ENCODE measurements around the gene AGO4.

Gene AGO4

GRCh38 chr1:35833395-35833794 lies 25.6 kb downstream of the AGO4 start:
- Histone ChIP-seq H3K79me1 (ENCODE audit: low read length) (no peaks in the 10 kb centered on the region), H2AK5ac (ENCODE audit: low read length) (no peak overlapping the region), H3K27ac (ENCODE audit: low read depth, low read length) (no peak overlapping the region), H3K9me3 (ENCODE audit: insufficient read depth, low read depth, low read length) (no peaks in the 10 kb centered on the region), H3K4ac (ENCODE audit: low read depth, low read length) (no peak overlapping the region), H3K36me3 (ENCODE audit: control insufficient read depth in 1 of 2, insufficient read depth in 2 of 2, low read length in 2 of 2) (peaks cover 11 to 20% of the 10 kb centered on the region in 2 experiments), H2BK120ac (ENCODE audit: insufficient read depth, low read length, poor library complexity) (no peak overlapping the region), H3K14ac (ENCODE audit: low read length) (no peak overlapping the region), H3K9ac (ENCODE audit: low read length) (no peak overlapping the region), H3K27me3 (ENCODE audit: insufficient read depth, low read length) (no peaks in the 10 kb centered on the region), H3K4me2 (ENCODE audit: low read length) (no peak overlapping the region), H3K4me1 (ENCODE audit: control insufficient read depth in 1 of 2, insufficient read depth in 2 of 2, low read length in 2 of 2) (peaks cover 0 to 5% of the 10 kb centered on the region in 2 experiments), H2BK5ac (ENCODE audit: low read depth, low read length, poor library complexity) (no peak overlapping the region), H3K23ac (ENCODE audit: low read length) (no peak overlapping the region), H4K8ac (ENCODE audit: low read depth, low read length) (no peak overlapping the region), H4K91ac (ENCODE audit: low read depth, low read length) (no peak overlapping the region), H3K4me3 (ENCODE audit: low read depth, low read length) (no peak overlapping the region), H2AFZ (ENCODE audit: insufficient read depth, low read length, poor library complexity) (no peak overlapping the region), H3K18ac (ENCODE audit: low read length) (no peak overlapping the region), H4K12ac (ENCODE audit: low read depth, low read length) (no peak overlapping the region), H2BK12ac (ENCODE audit: low read length) (no peak overlapping the region), H3K79me2 (ENCODE audit: control insufficient read depth, insufficient read depth, low read length, poor library complexity) (no peaks in the 10 kb centered on the region)
- no CpG with 5 or more reads among the region's 2 CpGs for WGBS (ENCODE audit: extremely low coverage, insufficient coverage, insufficient read length)
- DNase-seq, result no peak

GRCh38 chr1:35834218-35834617 lies 26.4 kb downstream of the AGO4 start:
- Histone ChIP-seq H2BK12ac (ENCODE audit: low read length) (no peak overlapping the region), H3K79me2 (ENCODE audit: control insufficient read depth, insufficient read depth, low read length, poor library complexity) (no peaks in the 10 kb centered on the region), H3K23ac (ENCODE audit: low read length) (no peak overlapping the region), H3K27me3 (ENCODE audit: insufficient read depth, low read length) (no peaks in the 10 kb centered on the region), H2BK5ac (ENCODE audit: low read depth, low read length, poor library complexity) (no peak overlapping the region), H3K4ac (ENCODE audit: low read depth, low read length) (no peak overlapping the region), H4K12ac (ENCODE audit: low read depth, low read length) (no peak overlapping the region), H2AK5ac (ENCODE audit: low read length) (no peak overlapping the region), H4K8ac (ENCODE audit: low read depth, low read length) (no peak overlapping the region), H2AFZ (ENCODE audit: insufficient read depth, low read length, poor library complexity) (no peak overlapping the region), H3K14ac (ENCODE audit: low read length) (no peak overlapping the region), H3K4me1 (ENCODE audit: control insufficient read depth in 1 of 2, insufficient read depth in 2 of 2, low read length in 2 of 2) (peaks cover 0 to 5% of the 10 kb centered on the region in 2 experiments), H3K4me3 (ENCODE audit: low read depth, low read length) (no peak overlapping the region), H3K18ac (ENCODE audit: low read length) (no peak overlapping the region), H3K4me2 (ENCODE audit: low read length) (no peak overlapping the region), H3K27ac (ENCODE audit: low read depth, low read length) (no peak overlapping the region), H3K79me1 (ENCODE audit: low read length) (no peaks in the 10 kb centered on the region), H3K9ac (ENCODE audit: low read length) (no peak overlapping the region), H3K36me3 (ENCODE audit: control insufficient read depth in 1 of 2, insufficient read depth in 2 of 2, low read length in 2 of 2) (peaks cover 8 to 17% of the 10 kb centered on the region in 2 experiments), H4K91ac (ENCODE audit: low read depth, low read length) (no peak overlapping the region), H3K9me3 (ENCODE audit: insufficient read depth, low read depth, low read length) (no peaks in the 10 kb centered on the region), H2BK120ac (ENCODE audit: insufficient read depth, low read length, poor library complexity) (no peak overlapping the region)
- WGBS (ENCODE audit: extremely low coverage, insufficient coverage, insufficient read length), result no CpG with 5 or more reads among the region's 2 CpGs
- DNase-seq, result no peak

GRCh38 chr1:35835398-35835797 lies 27.6 kb downstream of the AGO4 start:
- peaks cover 12 to 17% of the 10 kb centered on the region in 2 experiments for H3K36me3 ChIP-seq (ENCODE audit: control insufficient read depth in 1 of 2, insufficient read depth in 2 of 2, low read length in 2 of 2)

GRCh38 chr1:35836734-35837133 lies 28.9 kb downstream of the AGO4 start:
- Histone ChIP-seq H3K18ac (ENCODE audit: low read length) (no peak overlapping the region), H2BK5ac (ENCODE audit: low read depth, low read length, poor library complexity) (no peak overlapping the region), H3K79me2 (ENCODE audit: control insufficient read depth, insufficient read depth, low read length, poor library complexity) (no peaks in the 10 kb centered on the region), H3K4ac (ENCODE audit: low read depth, low read length) (no peak overlapping the region), H3K4me1 (ENCODE audit: control insufficient read depth in 1 of 2, insufficient read depth in 2 of 2, low read length in 2 of 2) (peaks cover 0 to 5% of the 10 kb centered on the region in 2 experiments), H3K23ac (ENCODE audit: low read length) (no peak overlapping the region), H3K36me3 (ENCODE audit: control insufficient read depth in 1 of 2, insufficient read depth in 2 of 2, low read length in 2 of 2) (peaks cover 17 to 22% of the 10 kb centered on the region in 2 experiments), H3K27ac (ENCODE audit: low read depth, low read length) (no peak overlapping the region), H4K12ac (ENCODE audit: low read depth, low read length) (no peak overlapping the region), H3K9ac (ENCODE audit: low read length) (no peak overlapping the region), H3K14ac (ENCODE audit: low read length) (no peak overlapping the region), H2AK5ac (ENCODE audit: low read length) (no peak overlapping the region), H3K79me1 (ENCODE audit: low read length) (no peaks in the 10 kb centered on the region), H3K4me2 (ENCODE audit: low read length) (no peak overlapping the region), H2BK12ac (ENCODE audit: low read length) (no peak overlapping the region), H2AFZ (ENCODE audit: insufficient read depth, low read length, poor library complexity) (no peak overlapping the region), H3K4me3 (ENCODE audit: low read depth, low read length) (no peak overlapping the region), H2BK120ac (ENCODE audit: insufficient read depth, low read length, poor library complexity) (no peak overlapping the region), H3K27me3 (ENCODE audit: insufficient read depth, low read length) (no peaks in the 10 kb centered on the region), H4K91ac (ENCODE audit: low read depth, low read length) (no peak overlapping the region), H3K9me3 (ENCODE audit: insufficient read depth, low read depth, low read length) (no peaks in the 10 kb centered on the region), H4K8ac (ENCODE audit: low read depth, low read length) (no peak overlapping the region)
- DNase-seq, result no peak
- WGBS (ENCODE audit: extremely low coverage, insufficient coverage, insufficient read length), result no CpG with 5 or more reads among the region's 1 CpG

More at GRCh38 chr1:35835398-35835797, 27.6 kb downstream of the AGO4 start:
- H3K27me3 ChIP-seq (ENCODE audit: insufficient read depth, low read length), result no peaks in the 10 kb centered on the region
- H2AK5ac ChIP-seq (ENCODE audit: low read length), result no peak overlapping the region
- H2AFZ ChIP-seq (ENCODE audit: insufficient read depth, low read length, poor library complexity), result no peak overlapping the region
- H3K23ac ChIP-seq (ENCODE audit: low read length), result no peak overlapping the region
- WGBS (ENCODE audit: extremely low coverage, insufficient coverage, insufficient read length), result no CpG with 5 or more reads among the region's 2 CpGs
- no peaks in the 10 kb centered on the region for H3K9me3 ChIP-seq (ENCODE audit: insufficient read depth, low read depth, low read length)
- H4K12ac ChIP-seq (ENCODE audit: low read depth, low read length), result no peak overlapping the region
- no peak overlapping the region for H2BK5ac ChIP-seq (ENCODE audit: low read depth, low read length, poor library complexity)
- H3K18ac ChIP-seq (ENCODE audit: low read length), result no peak overlapping the region
- no peak overlapping the region for H3K9ac ChIP-seq (ENCODE audit: low read length)
- no peak overlapping the region for H3K14ac ChIP-seq (ENCODE audit: low read length)
- no peak for DNase-seq
- no peaks in the 10 kb centered on the region for H3K79me2 ChIP-seq (ENCODE audit: control insufficient read depth, insufficient read depth, low read length, poor library complexity)
- H2BK12ac ChIP-seq (ENCODE audit: low read length), result no peak overlapping the region
- no peak overlapping the region for H3K4me2 ChIP-seq (ENCODE audit: low read length)
- H2BK120ac ChIP-seq (ENCODE audit: insufficient read depth, low read length, poor library complexity), result no peak overlapping the region
- no peak overlapping the region for H4K91ac ChIP-seq (ENCODE audit: low read depth, low read length)
- H3K79me1 ChIP-seq (ENCODE audit: low read length), result no peaks in the 10 kb centered on the region
- H3K4ac ChIP-seq (ENCODE audit: low read depth, low read length), result no peak overlapping the region
- H4K8ac ChIP-seq (ENCODE audit: low read depth, low read length), result no peak overlapping the region
- peaks cover 0 to 5% of the 10 kb centered on the region in 2 experiments for H3K4me1 ChIP-seq (ENCODE audit: control insufficient read depth in 1 of 2, insufficient read depth in 2 of 2, low read length in 2 of 2)
- no peak overlapping the region for H3K27ac ChIP-seq (ENCODE audit: low read depth, low read length)
- H3K4me3 ChIP-seq (ENCODE audit: low read depth, low read length), result no peak overlapping the region
